HUES6 (cell line): ENCODE measurements around the gene BBLN.
"Not testable (repeated sequence)": the region's sequence is repeated elsewhere in the genome, so short reads cannot be mapped to it uniquely, and the experiment has no call there.

Source experiments
- H3K27ac ChIP-seq: 2 replicates; pipeline ENCODE4 v1.7.0; 2013; ENCODE audit warnings: low read depth, mild to moderate bottlenecking, low read length, inconsistent platforms
- H3K27me3 ChIP-seq: 2 replicates; pipeline ENCODE4 v1.6.1; 2013; ENCODE audit warnings: low read length; ENCODE audit not compliant: control insufficient read depth, insufficient read depth
- H3K36me3 ChIP-seq: 2 replicates; pipeline ENCODE4 v1.6.1; 2013; ENCODE audit warnings: low read length; ENCODE audit not compliant: control insufficient read depth, insufficient read depth
- H3K4me1 ChIP-seq: 2 replicates; pipeline ENCODE4 v1.6.1; 2013; ENCODE audit warnings: low read length; ENCODE audit not compliant: control insufficient read depth, insufficient read depth
- H3K4me3 ChIP-seq: 2 replicates; pipeline ENCODE4 v1.5.1; 2013; ENCODE audit warnings: low read depth, low read length
- H3K9ac ChIP-seq: one replicate; pipeline ENCODE4 v1.6.1; 2013; ENCODE audit warnings: mild to moderate bottlenecking, low read length
- H3K9me3 ChIP-seq: 2 replicates; pipeline ENCODE4 v1.6.1; 2013; ENCODE audit warnings: low read depth, low read length; ENCODE audit not compliant: control insufficient read depth, insufficient read depth

Gene BBLN

DNA sequence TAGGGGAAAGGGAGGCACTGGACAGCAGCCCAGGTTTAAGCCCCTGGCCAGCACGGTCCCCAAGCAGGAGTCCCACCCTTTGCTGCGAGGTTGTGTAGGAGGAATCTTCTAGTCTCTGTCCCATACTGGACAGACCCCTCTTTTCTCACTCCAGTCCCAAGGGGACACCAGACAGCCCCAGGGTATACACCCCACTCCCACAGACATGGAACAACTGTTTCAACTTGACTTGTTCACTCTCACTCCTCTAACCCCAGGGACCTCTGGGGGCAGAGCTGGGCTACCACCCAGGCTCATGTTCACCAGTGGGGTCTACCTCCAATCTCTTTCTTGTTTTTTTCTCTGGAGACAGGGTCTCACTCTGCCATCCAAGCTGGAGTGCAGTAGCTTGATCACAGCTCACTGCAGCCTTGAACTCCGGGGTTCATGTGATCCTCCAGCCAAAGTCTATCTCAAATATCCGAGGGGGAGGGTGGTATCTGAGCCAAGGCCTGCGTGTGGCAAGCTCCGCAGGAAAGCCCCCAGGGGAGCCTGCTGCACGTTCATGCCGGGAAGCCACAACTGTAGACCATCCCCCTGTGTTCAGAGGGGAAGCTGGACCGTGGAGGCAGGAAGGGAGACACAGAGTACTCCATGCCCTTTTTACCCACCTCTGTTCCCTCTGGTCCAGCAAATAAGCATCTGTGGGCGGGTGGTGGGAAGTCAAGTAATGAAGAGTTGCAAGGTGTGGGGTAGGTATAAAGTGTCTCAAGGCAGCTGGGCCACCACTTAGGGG, 34.3 kb upstream of the BBLN start:
- H3K4me3 ChIP-seq, result peak overlapping the region; percentile 28; the same call in 1 of the 2 replicates
- no peak overlapping the region for H3K27ac ChIP-seq
- H3K9ac ChIP-seq, result no peak overlapping the region

GRCh38 chr9:128127568-128127989, 32.5 kb upstream of the BBLN start, which contains the start of gene PTGES2:
TSS of gene PTGES2 (minus strand) at chr9:128127729. CDS start at chr9:128127717, 12 bp downstream.
- Histone ChIP-seq H3K4me3 (peak within 1 kb of the TSS; percentile 81), H3K27ac (peak within 1 kb of the TSS; percentile 98), H3K36me3 (peaks cover 23% of the 10 kb centered on the region), H3K4me1 (peaks cover 5% of the 10 kb centered on the region), H3K9ac (peak within 1 kb of the TSS; percentile 96), H3K9me3 (no peaks in the 10 kb centered on the region), H3K27me3 (peaks cover 13% of the 10 kb centered on the region; the same call in 1 of the 2 replicates)

More for the DNA sequence above, 34.3 kb upstream of the BBLN start:
- Histone ChIP-seq H3K9me3 (no peaks in the 10 kb centered on the region), H3K27me3 (peaks cover 7% of the 10 kb centered on the region; the same call in 1 of the 2 replicates), H3K4me1 (peaks cover 5% of the 10 kb centered on the region), H3K36me3 (peaks cover 41% of the 10 kb centered on the region)

DNA sequence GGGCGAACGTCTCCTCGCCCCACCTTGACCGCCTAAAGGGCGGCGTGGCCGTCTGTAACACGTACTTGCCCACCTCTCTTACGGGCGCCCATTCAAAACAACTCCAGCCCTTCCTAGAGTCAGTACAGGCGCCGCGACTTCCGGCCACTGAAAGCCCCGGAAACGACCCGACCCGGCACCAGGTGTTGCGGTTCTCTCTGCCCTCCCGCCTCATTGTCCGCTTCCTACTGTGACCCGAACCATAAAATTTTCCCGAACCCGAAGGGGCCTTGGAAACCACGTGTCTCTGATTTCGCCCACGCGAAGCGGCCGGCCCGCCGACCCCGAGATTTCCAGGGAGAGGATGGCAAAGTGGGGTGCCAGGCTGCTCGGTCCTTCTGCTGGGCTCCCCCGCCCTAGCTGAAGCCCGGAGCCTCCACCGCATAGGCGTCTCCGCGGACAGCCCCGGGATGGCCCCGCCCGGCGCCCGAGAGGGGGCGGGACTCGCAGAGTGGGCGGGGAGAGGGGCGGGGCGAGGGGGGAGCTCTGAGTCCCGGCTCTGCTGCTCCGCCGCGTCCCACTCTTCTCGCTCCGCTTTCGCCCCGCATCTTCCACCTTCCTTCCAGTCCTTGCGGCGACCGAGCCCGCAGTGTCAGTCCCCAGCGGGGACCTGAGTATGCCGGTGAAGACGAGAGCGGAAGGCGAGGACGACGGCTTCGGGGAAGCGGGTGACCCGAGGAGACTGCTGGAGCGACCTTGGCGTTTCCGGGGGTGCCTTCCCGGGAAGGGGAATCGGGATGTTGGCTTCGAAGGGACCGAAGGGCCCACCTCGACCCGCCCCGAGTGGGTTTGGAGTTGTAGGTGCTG, 31.9 kb upstream of the BBLN start:
- peak overlapping the region; percentile 96 for H3K9ac ChIP-seq
- H3K9me3 ChIP-seq, result no peaks in the 10 kb centered on the region
- H3K4me1 ChIP-seq, result peaks cover 5% of the 10 kb centered on the region
- H3K27me3 ChIP-seq, result peaks cover 13% of the 10 kb centered on the region; the same call in 1 of the 2 replicates
- H3K36me3 ChIP-seq, result peaks cover 16% of the 10 kb centered on the region
- peak overlapping the region; percentile 81 for H3K4me3 ChIP-seq
- H3K27ac ChIP-seq, result peak overlapping the region; percentile 98

GRCh38 chr9:128128836-128129590, 31.1 kb upstream of the BBLN start:
- Histone ChIP-seq H3K27me3 (peaks cover 13% of the 10 kb centered on the region; the same call in 1 of the 2 replicates), H3K9ac (peak overlapping the region; percentile 56), H3K27ac (no peak overlapping the region)

DNA sequence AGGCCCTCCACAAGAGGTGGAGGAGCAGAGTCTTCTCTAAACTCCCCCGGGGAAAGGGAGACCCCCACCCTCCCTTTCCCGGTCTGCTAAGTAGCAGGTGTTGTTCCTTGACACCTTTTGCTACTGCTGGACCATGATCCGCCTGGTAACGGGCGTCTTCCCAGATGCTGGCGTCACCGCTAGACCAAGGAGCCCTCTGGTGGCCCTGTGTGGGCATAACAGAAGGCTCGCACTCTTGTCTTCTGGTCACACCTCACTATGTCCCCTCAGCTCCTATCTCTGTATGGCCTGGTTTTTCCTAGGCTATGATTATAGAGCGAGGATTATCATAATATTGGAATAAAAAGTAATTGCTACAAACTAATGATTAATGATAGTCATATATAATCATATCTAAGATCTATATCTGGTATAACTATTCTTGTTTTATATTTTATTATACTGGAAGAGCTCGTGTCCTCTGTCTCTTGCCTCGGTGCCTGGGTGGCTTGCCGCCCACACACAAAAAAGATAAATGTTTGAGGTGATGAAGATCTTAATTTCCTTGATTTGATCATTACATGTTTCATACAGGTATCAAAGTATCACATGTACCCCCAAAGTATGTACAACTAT, 30.0 kb upstream of the BBLN start:
- H3K9ac ChIP-seq, H3K4me1 ChIP-seq, H3K9me3 ChIP-seq, H3K4me3 ChIP-seq, H3K27ac ChIP-seq, H3K36me3 ChIP-seq: not testable (repeated sequence)
- peaks cover 13% of the 10 kb centered on the region; the same call in 1 of the 2 replicates for H3K27me3 ChIP-seq

More at GRCh38 chr9:128128836-128129590, 31.1 kb upstream of the BBLN start:
- peaks cover 9% of the 10 kb centered on the region for H3K36me3 ChIP-seq
- H3K9me3 ChIP-seq, result no peaks in the 10 kb centered on the region
- peak overlapping the region; percentile 81 for H3K4me3 ChIP-seq
- H3K4me1 ChIP-seq, result peaks cover 5% of the 10 kb centered on the region

DNA sequence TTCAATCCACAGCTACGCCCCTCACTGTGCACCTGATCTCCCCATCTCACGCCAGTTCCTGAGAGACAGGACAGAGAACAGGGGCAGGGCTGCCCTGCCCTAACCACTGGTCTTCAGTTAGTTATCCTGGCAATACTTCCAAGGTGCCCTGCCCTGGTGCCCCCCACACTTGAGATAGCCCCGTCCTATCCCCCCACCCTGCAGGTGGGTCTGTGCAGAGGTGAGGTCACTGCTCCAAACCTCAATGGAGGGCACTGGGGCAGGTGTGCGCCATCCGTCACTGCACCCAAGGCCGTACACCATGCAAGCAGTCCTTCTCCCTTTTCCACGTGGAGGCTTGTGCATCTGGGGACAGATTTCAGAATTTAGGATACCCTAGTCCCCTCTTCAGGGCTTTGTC, 29.4 kb upstream of the BBLN start:
- H3K4me3 ChIP-seq, H3K9ac ChIP-seq, H3K9me3 ChIP-seq, H3K27ac ChIP-seq, H3K36me3 ChIP-seq, H3K4me1 ChIP-seq: not testable (repeated sequence)
- H3K27me3 ChIP-seq, result peaks cover 13% of the 10 kb centered on the region; the same call in 1 of the 2 replicates

DNA sequence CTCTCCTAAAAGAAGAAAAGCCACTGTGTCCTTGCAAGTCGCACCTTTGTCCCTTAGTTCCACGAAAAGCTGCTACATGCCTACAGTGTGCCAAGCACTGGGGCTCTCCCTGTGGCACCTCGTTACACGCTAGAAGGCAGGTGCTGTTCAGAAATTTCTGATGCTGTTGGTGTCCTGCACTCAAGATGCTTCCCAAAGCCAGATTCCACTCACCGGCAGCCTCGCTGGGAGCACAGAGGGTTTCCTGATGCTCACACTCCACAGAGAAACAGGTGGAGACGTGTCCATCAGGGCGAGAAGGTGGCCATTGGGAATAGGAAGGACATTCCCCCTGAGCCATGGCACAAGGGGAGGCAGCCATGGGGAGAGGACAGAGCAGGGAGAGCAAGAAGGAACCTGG, 28.7 kb upstream of the BBLN start:
- H3K27ac ChIP-seq, H3K9me3 ChIP-seq, H3K36me3 ChIP-seq, H3K9ac ChIP-seq, H3K4me1 ChIP-seq, H3K4me3 ChIP-seq: not testable (repeated sequence)
- peaks cover 13% of the 10 kb centered on the region; the same call in 1 of the 2 replicates for H3K27me3 ChIP-seq

DNA sequence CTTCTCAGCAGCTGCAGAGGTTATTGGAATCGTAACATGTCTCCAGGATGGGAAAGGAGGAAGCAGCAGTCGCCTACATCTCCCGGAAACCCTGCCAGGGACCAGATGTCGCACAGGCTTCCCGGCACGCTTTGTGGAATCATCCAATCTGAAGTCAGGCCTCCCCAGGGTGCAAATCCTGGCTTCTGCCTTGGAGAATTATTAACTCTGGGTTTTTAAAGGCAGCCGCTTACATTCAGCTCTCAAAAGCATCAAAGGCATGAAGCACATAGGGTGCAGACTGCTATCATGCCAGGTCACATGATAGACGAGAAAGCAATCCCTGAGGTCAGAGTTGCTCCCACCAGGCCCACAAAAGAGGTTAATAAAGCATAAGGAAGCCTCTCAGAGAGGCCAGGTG, 27.9 kb upstream of the BBLN start:
- H3K4me3 ChIP-seq, H3K4me1 ChIP-seq, H3K36me3 ChIP-seq, H3K9ac ChIP-seq, H3K9me3 ChIP-seq, H3K27ac ChIP-seq: not testable (repeated sequence)
- H3K27me3 ChIP-seq, result peaks cover 13% of the 10 kb centered on the region; the same call in 1 of the 2 replicates

DNA sequence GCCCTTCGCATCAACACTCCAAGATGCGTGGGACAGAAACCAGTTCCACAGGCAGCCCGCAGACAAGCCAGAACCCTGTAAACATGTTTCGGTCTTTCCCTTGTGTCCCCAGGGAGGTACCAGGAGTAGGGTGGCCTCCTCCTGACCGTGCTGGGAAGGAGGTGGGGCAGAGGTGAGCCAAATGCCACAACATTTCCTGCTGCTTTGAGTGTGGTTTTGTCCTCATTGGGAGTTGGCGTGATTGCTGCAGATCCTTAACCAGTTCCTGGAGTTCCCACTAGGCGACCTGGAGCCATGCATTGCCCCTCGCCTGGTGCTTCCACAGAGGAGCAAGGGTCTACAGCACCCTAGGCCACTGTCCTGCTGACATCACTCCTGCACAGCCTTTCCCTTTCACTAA, 24.5 kb upstream of the BBLN start:
- H3K9me3 ChIP-seq, H3K27ac ChIP-seq, H3K36me3 ChIP-seq, H3K9ac ChIP-seq, H3K4me1 ChIP-seq, H3K27me3 ChIP-seq, H3K4me3 ChIP-seq: not testable (repeated sequence)
